Liver (tissue), 9 donors: ENCODE measurements around the gene AMPH. TPM values are rescaled to one million over a fixed set of nuclear protein-coding genes. Genes with fewer than 3 reads are reported as not detected.

Experiments
- DNase-seq: peaks from one replicate; pipeline ENCODE4 v3.0.0-alpha.2; 2017; ENCODE audit warnings: low spot score
- H3K27ac ChIP-seq, 2 donors: one replicate each; pipeline ENCODE4 v1.7.0; 2013; ENCODE audit warnings: inconsistent platforms in 2 of 2, low read length in 2 of 2, control low read depth in 1 of 2, low read depth in 1 of 2, mild to moderate bottlenecking in 1 of 2
- H3K27me3 ChIP-seq, 4 donors: one replicate each; pipeline versions ENCODE4 v1.6.1 to v1.7.0; 2013; ENCODE audit warnings: low read length in 3 of 4, inconsistent platforms in 1 of 4, mild to moderate bottlenecking in 1 of 4, moderate library complexity in 1 of 4; ENCODE audit not compliant: control insufficient read depth in 4 of 4, insufficient read depth in 4 of 4
- H3K36me3 ChIP-seq, 4 donors: one replicate each; pipeline versions ENCODE4 v1.6.1 to v1.7.0; 2013; ENCODE audit warnings: low read length in 3 of 4, mild to moderate bottlenecking in 3 of 4, low read depth in 1 of 4, moderate library complexity in 1 of 4; ENCODE audit not compliant: control insufficient read depth in 4 of 4, insufficient read depth in 3 of 4
- H3K4me1 ChIP-seq, 4 donors: one replicate each; pipeline versions ENCODE4 v1.6.1 to v1.7.0; 2013; ENCODE audit warnings: low read length in 3 of 4, mild to moderate bottlenecking in 3 of 4, moderate library complexity in 1 of 4; ENCODE audit not compliant: control insufficient read depth in 4 of 4, insufficient read depth in 4 of 4
- H3K4me3 ChIP-seq, 3 donors: one replicate each; pipeline versions ENCODE4 v1.6.1 to v1.7.0; 2013; ENCODE audit warnings: low read length in 3 of 3, control low read depth in 1 of 3, low read depth in 1 of 3, mild to moderate bottlenecking in 1 of 3
- H3K9ac ChIP-seq, 2 donors: one replicate each; pipeline ENCODE4 v1.7.0; 2013; ENCODE audit warnings: low read length in 2 of 2, mild to moderate bottlenecking in 2 of 2, moderate library complexity in 2 of 2, control low read depth in 1 of 2, low read depth in 1 of 2
- H3K9me3 ChIP-seq, 4 donors: one replicate each; pipeline versions ENCODE4 v1.6.1 to v1.7.0; 2013; ENCODE audit warnings: low read length in 3 of 4; ENCODE audit not compliant: control insufficient read depth in 4 of 4
- EGR1 ChIP-seq, 2 donors: IDR thresholded peaks; 2 replicates each; pipeline ENCODE4 v1.6.1; 2016 to 2018; ENCODE audit warnings: antibody characterized with exemption in 2 of 2, low read depth in 2 of 2
- FOXA1 ChIP-seq: IDR thresholded peaks from 2 replicates; pipeline ENCODE4 v1.6.1; 2016; ENCODE audit warnings: antibody characterized with exemption
- GABPA ChIP-seq, 2 donors: IDR thresholded peaks in 1 of 2; conservative IDR thresholded peaks in 1 of 2; 2 replicates each; pipeline ENCODE4 v1.6.1; 2016; ENCODE audit warnings: antibody characterized with exemption in 2 of 2, mild to moderate bottlenecking in 1 of 2, moderate library complexity in 1 of 2
- HNF4G ChIP-seq: IDR thresholded peaks from 2 replicates; pipeline ENCODE4 v1.6.1; 2016; ENCODE audit warnings: antibody characterized with exemption
- JUND ChIP-seq, 2 donors: IDR thresholded peaks; 2 replicates each; pipeline ENCODE4 v1.6.1; 2016; ENCODE audit warnings: antibody characterized with exemption in 2 of 2
- NR2F2 ChIP-seq: IDR thresholded peaks from 2 replicates; pipeline ENCODE4 v1.6.1; 2016; ENCODE audit warnings: antibody characterized with exemption
- RAD21 ChIP-seq, 2 donors: IDR thresholded peaks; 2 replicates each; pipeline ENCODE4 v1.6.1; 2016; ENCODE audit warnings: antibody characterized with exemption in 2 of 2, mild to moderate bottlenecking in 2 of 2
- REST ChIP-seq: IDR thresholded peaks from 2 replicates; pipeline ENCODE4 v1.6.1; 2016; ENCODE audit warnings: antibody characterized with exemption, mild to moderate bottlenecking
- RXRA ChIP-seq, 2 donors: IDR thresholded peaks; 2 replicates each; pipeline ENCODE4 v1.6.1; 2017 to 2018; ENCODE audit warnings: antibody characterized with exemption in 2 of 2, mild to moderate bottlenecking in 1 of 2
- SP1 ChIP-seq: IDR thresholded peaks from 2 replicates; pipeline ENCODE4 v1.6.1; 2018; ENCODE audit warnings: antibody characterized with exemption, mild to moderate bottlenecking
- TAF1 ChIP-seq: conservative IDR thresholded peaks from 2 replicates; pipeline ENCODE4 v1.6.1; 2016; ENCODE audit warnings: antibody characterized with exemption, mild to moderate bottlenecking
- YY1 ChIP-seq: IDR thresholded peaks from 2 replicates; pipeline ENCODE4 v1.6.1; 2016; ENCODE audit warnings: antibody characterized with exemption, mild to moderate bottlenecking
- WGBS: extraction: QIAGEN DNeasy Blood & Tissue Kit; methylation state at CpG from one replicate; pipeline ENCODE4 v1.1.7; 2013; 5-methylcytosine and 5-hydroxymethylcytosine counted together
- polyA plus RNA-seq, 2 donors: library from polyadenylated mRNA; stranded (reverse) in 1 of 2; unstranded in 1 of 2; fragments of 200-250 nt in 1 of 2; fragments of >200 nt in 1 of 2; fragmentation: Nextera tagmentation in 1 of 2; extraction: Ambion mirVana in 1 of 2; gene quantifications; one replicate each; pipeline versions ENCODE4 v1.2.1 to v1.2.3, GENCODE V29; 2013 to 2015
- total RNA-seq, 2 donors: library from RNA; depleted of rRNA; stranded (reverse); fragments of >200 nt; gene quantifications; one replicate each; pipeline ENCODE4 v1.2.3, GENCODE V29; 2014
- TF ChIP-seq, protein P1 (sequence below): IDR thresholded peaks from 2 replicates; pipeline ENCODE4 v1.6.1; 2016; ENCODE audit warnings: antibody characterized with exemption
- TF ChIP-seq, protein P2 (sequence below): fragments of 150-350 bp; IDR thresholded peaks from 2 replicates; pipeline ENCODE4 v1.5.1; 2017; ENCODE audit warnings: improper control_type of control experiment, low read depth, low read length; ENCODE audit not compliant: missing input control
- TF ChIP-seq, protein P3 (sequence below): IDR thresholded peaks from 2 replicates; pipeline ENCODE4 v1.6.1; 2016; ENCODE audit warnings: antibody characterized with exemption
- donor health status: healthy.
- donor health status: healthy.
- donor health status: healthy.
- donor health status: healthy.
- donor health status: healthy.

Gene AMPH
- total and polyA plus RNA-seq, 4 donors, result 0.13 to 0.25 (median 0.20) TPM

DNA sequence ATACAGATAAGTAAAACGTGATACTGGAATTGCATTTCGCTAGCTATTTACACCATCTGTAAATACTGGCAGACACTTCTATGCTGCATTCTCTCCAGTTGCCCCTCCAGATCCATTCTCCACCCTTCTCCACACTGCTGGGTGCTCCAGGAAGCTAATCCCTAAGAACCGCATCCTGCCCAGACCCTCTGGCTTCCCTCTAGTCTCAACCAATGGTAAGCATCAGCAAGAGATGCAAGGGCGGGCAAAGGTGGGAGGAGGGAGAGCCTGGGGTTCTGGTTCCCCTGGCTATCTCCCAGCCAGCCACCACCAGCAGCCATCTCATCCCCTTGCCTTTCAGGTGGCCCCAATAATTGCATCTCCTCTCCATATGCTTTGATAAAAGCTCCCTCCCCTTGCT lies 84.4 kb downstream of the AMPH start:
- Histone ChIP-seq H3K36me3 (no peaks in the 10 kb centered on the region), H3K27ac (no peak overlapping the region), H3K4me1 (no peaks in the 10 kb centered on the region), H3K9me3 (no peaks in the 10 kb centered on the region), H3K4me3 (no peak overlapping the region), H3K9ac (no peak overlapping the region), H3K27me3 (no peaks in the 10 kb centered on the region)
- TF ChIP-seq JUND (IDR thresholded peaks at IDR 0.05), result no peak
- TF ChIP-seq RXRA (IDR thresholded peaks at IDR 0.05), result no peak
- TF ChIP-seq EGR1 (IDR thresholded peaks at IDR 0.05; ENCODE audit: low read depth in 2 of 2), result no peak
- TF ChIP-seq SP1, result no peak
- TF ChIP-seq REST, result no peak
- TF ChIP-seq, protein P1, sequence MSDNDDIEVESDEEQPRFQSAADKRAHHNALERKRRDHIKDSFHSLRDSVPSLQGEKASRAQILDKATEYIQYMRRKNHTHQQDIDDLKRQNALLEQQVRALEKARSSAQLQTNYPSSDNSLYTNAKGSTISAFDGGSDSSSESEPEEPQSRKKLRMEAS, result no peak
- 65% methylated on average over 4 of the region's 4 CpGs for WGBS
- DNase-seq, result no peak

DNA sequence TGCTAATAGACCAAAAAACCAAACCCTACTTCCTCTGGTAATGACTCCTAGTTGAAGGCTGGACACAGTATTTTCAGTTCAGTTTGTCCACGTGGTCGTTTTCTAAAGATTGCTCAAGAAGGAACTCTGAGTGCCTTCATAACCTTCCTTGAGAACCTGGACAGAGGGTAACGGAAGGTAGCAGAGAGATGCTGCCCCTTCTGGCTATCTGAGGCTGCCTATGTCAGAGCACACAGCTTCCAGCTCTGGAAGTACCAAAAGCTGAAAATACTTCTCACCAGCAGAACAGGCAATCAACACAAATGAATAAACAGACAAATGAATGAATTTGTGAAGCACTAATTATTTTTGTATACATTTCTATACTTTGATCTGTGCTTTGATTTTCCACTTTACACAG lies 85.2 kb downstream of the AMPH start:
- TF ChIP-seq YY1, result no peak
- H3K36me3 ChIP-seq, result no peaks in the 10 kb centered on the region
- H3K4me1 ChIP-seq, result no peaks in the 10 kb centered on the region
- no peak overlapping the region for H3K27ac ChIP-seq
- no peaks in the 10 kb centered on the region for H3K27me3 ChIP-seq
- no peak overlapping the region for H3K4me3 ChIP-seq
- no peak overlapping the region for H3K9ac ChIP-seq
- WGBS, result 54% methylated on average over 3 of the region's 3 CpGs
- no peak for DNase-seq
- H3K9me3 ChIP-seq, result no peaks in the 10 kb centered on the region

GRCh38 chr7:38542156-38542555 lies 89.0 kb downstream of the AMPH start:
- 68% methylated on average over 2 of the region's 2 CpGs for WGBS
- no peak overlapping the region for H3K9ac ChIP-seq
- TF ChIP-seq NR2F2 (no peak), HNF4G (no peak)
- no peak for DNase-seq
- H3K36me3 ChIP-seq, result no peaks in the 10 kb centered on the region
- H3K27ac ChIP-seq, result no peak overlapping the region
- no peak overlapping the region for H3K4me3 ChIP-seq
- H3K4me1 ChIP-seq, result no peaks in the 10 kb centered on the region
- H3K27me3 ChIP-seq, result no peaks in the 10 kb centered on the region
- no peaks in the 10 kb centered on the region for H3K9me3 ChIP-seq

- Histone ChIP-seq H3K4me3 (no peak overlapping the region), H3K9ac (no peak overlapping the region), H3K27ac (no peak overlapping the region), H3K36me3 (no peaks in the 10 kb centered on the region), H3K27me3 (no peaks in the 10 kb centered on the region), H3K4me1 (no peaks in the 10 kb centered on the region), H3K9me3 (no peaks in the 10 kb centered on the region)
- WGBS, result 52% methylated on average over 3 of the region's 3 CpGs
- DNase-seq, result no peak
- TF ChIP-seq TAF1 (no peak), RXRA (IDR thresholded peaks at IDR 0.05) (peak in 1 of 2 donors; percentile 14), REST (no peak), EGR1 (IDR thresholded peaks at IDR 0.05; ENCODE audit: low read depth in 2 of 2) (no peak), SP1 (no peak), FOXA1 (no peak), HNF4G (no peak), YY1 (no peak), NR2F2 (no peak), GABPA (IDR thresholded peaks at IDR 0.05 in 1 of 2, conservative IDR thresholded peaks at IDR 0.05 in 1 of 2) (no peak), RAD21 (IDR thresholded peaks at IDR 0.05) (no peak)
- TF ChIP-seq, protein P2, sequence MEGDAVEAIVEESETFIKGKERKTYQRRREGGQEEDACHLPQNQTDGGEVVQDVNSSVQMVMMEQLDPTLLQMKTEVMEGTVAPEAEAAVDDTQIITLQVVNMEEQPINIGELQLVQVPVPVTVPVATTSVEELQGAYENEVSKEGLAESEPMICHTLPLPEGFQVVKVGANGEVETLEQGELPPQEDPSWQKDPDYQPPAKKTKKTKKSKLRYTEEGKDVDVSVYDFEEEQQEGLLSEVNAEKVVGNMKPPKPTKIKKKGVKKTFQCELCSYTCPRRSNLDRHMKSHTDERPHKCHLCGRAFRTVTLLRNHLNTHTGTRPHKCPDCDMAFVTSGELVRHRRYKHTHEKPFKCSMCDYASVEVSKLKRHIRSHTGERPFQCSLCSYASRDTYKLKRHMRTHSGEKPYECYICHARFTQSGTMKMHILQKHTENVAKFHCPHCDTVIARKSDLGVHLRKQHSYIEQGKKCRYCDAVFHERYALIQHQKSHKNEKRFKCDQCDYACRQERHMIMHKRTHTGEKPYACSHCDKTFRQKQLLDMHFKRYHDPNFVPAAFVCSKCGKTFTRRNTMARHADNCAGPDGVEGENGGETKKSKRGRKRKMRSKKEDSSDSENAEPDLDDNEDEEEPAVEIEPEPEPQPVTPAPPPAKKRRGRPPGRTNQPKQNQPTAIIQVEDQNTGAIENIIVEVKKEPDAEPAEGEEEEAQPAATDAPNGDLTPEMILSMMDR, result no peak
- TF ChIP-seq, protein P3, sequence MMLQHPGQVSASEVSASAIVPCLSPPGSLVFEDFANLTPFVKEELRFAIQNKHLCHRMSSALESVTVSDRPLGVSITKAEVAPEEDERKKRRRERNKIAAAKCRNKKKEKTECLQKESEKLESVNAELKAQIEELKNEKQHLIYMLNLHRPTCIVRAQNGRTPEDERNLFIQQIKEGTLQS, result no peak
Measured at GRCh38 chr7:38541440-38541839, 89.7 kb downstream of the AMPH start.
